ENCODE measurements around the gene HOMER2.
"Not testable (repeated sequence)": the region's sequence is repeated elsewhere in the genome, so short reads cannot be mapped to it uniquely, and the experiment has no call there.

The HOMER2 gene

DNA sequence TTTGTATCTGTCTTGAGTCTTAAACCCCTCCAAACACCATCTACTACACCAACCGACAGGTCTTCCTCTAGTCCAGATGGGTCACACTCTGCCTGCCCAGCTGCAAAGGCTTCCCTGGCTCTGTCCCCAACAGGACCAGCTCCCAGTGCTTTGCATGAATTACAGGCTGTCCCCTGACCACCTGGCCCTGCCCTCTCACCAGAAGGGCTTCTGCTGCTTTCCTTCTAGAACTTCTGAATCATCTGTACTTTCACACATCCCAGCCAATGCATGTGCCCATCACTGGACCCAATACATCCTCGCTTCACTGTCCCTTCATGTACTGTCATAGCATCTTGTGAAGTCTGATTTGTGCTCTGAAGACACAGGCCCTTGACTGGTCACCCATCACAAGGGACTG lies 53.6 kb downstream of the HOMER2 start:
- no peak for DNase-seq (ENCODE audit: low read depth in 2 of 3, low spot score in 1 of 3)

DNA sequence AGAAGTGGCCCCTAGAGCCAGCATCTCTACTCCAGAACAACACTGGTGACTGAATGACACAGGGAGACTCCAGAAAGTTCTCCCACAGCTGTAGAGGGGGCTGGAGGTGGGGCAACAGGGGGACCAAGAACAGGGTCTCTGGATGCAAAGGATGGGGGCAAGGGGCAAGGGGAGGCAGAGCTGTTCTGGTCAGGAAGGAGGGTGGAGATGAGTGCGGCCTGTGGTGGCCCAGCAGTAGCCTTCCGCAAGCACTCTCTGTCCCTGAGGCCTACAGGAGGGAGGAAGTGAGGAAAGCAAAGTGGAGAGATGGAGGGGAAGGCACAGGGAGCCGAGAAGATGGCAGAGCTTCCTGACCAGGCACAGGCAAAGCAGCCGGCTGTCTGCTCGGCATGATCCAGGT lies 56.5 kb downstream of the HOMER2 start:
- no peak for DNase-seq (ENCODE audit: low read depth in 2 of 3, low spot score in 1 of 3)

GRCh38 chr15:82894971-82895520 lies 57.5 kb downstream of the HOMER2 start:
- no peak for DNase-seq (ENCODE audit: low read depth in 2 of 3, low spot score in 1 of 3)

DNA sequence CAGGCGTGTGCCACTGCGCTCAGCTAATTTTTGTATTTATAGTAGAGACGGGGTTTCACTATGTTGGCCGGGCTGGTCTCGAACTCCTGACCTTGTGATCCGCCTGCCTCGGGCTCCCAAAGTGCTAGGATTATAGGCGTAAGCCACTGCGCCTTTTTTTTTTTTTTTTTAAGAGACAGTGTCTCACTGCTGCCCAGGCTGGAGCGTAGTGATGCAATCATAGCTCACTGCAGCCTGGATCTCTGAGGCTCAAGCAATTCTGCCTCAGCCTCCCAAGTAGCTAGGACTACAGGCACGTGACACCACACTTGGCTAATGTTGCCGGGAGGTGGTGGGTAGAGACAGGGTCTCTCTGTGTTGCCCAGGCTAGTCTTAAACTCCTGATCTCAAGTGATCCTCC lies 59.0 kb downstream of the HOMER2 start:
- DNase-seq (ENCODE audit: low read depth in 2 of 3, low spot score in 1 of 3), result not testable (repeated sequence)

DNA sequence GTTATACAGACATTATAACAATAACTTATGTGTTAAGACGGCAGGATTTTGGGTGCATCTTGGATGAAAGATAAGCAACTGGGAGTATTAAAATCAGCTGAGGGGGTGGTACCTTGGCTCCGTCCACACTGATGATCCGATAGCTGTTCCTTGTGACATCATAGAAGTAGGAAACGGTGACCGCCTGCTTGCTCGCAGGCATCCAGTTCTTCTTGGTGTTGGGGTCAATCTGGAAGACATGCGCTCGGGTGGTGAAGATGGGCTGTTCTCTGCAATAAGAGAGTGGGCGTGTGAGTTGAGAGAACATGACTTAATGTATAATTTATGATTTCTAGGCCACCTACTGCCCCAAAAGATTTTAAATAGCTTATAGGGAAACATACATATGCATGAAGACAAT lies 59.9 kb downstream of the HOMER2 start:
- no peak for DNase-seq (ENCODE audit: low read depth in 2 of 3, low spot score in 1 of 3)

DNA sequence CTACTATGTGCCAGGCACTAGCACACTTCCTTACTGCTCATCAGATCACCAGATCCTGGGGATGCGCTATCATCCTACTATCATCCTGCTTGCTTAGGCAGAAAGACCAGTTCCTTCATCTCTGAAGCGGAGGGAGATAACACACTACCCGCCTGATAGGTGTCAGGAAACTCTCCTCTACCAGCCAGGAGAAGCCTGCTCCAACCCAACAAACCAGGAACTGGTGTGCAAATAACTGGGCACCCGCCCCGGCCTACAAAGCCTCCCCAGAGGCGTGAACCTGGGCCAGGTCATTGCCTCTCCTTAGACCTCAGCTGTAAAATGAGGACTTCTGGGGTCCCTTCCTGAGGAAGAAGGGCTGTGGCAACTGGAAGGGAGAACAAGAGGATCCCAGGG lies 61.5 kb downstream of the HOMER2 start:
- DNase-seq (ENCODE audit: low read depth in 2 of 3, low spot score in 1 of 3), result no peak

- no peak for DNase-seq (ENCODE audit: low read depth in 2 of 3, low spot score in 1 of 3)
Measured at GRCh38 chr15:82890338-82890994, 62.1 kb downstream of the HOMER2 start.

GRCh38 chr15:82882273-82882928 lies 70.1 kb downstream of the HOMER2 start:
- no peak for DNase-seq (ENCODE audit: low read depth in 2 of 3, low spot score in 1 of 3)

DNA sequence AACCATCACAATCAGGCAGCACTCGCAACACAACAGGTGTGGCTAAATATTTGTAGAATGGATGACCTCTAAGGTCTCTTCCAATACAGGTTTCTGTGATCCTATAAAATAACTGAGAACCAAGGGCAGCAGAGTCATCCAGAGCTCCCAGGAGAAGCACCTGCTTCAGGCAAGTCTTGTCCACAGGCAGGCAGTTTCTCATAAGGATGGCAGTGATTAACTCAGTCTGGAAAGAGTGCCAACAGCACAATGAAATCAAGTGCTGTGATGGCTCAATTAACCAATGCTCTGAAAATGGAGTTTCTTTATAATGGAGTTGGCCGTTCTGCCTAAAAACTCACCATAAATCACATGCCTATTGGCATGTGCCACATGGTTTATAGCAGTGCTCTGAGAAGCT lies 70.8 kb downstream of the HOMER2 start:
- DNase-seq (ENCODE audit: low read depth in 2 of 3, low spot score in 1 of 3), result no peak

GRCh38 chr15:82880704-82881103 lies 71.8 kb downstream of the HOMER2 start:
- no peak for DNase-seq (ENCODE audit: low read depth in 2 of 3, low spot score in 1 of 3)

GRCh38 chr15:82878325-82878724 lies 74.2 kb downstream of the HOMER2 start:
- DNase-seq (ENCODE audit: low read depth in 2 of 3, low spot score in 1 of 3), result no peak

- no peak for DNase-seq (ENCODE audit: low read depth in 2 of 3, low spot score in 1 of 3)
Measured at GRCh38 chr15:82877825-82878224, 74.7 kb downstream of the HOMER2 start.

DNA sequence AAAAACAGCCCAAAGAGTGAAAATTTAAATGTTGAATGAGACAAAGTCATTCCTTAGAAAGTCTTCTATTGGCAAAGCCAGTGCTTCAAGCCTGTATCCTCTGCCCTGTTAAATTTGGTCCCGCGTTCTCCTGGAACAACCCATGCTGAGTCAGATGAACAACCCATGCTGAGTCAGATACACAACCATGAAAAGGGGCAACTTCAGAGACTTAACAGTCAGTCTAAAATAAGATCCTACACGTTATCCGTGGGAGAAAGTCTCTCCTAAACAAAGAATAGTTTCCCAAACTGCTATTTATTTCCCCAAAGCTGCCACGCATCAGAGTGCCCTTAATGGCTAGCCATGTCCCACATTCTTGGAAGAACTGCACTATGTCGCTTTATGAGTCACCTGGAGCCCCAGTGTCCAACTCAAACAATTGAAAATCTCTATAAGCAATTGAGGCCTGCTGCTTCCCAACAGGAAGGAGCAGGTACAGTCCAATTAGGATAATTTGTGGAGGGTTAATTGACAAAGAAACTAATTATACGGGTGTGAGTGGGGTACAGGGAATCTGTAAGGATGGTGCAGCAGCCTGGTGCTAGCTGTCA lies 77.0 kb downstream of the HOMER2 start:
- no peak for DNase-seq (ENCODE audit: low read depth in 2 of 3, low spot score in 1 of 3)

DNA sequence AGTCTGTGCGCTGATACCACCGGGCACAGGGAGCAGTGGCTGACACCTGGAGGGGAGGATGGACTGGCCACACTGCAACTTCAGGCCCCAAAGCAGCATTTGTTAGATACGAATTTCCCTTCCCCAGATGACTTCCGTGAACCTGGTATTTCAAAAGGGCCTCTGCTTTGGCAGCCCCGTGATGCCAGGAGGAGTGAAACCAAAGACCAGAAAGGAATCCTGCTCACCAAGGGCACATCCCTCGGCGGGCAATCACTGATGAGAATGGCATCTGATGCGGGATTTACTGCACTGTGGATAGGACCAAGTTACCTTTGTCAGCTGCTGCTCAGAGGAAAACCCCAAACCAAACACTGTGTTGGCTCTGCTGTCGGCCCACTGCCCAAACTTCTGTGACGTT lies 77.6 kb downstream of the HOMER2 start:
- DNase-seq (ENCODE audit: low read depth in 2 of 3, low spot score in 1 of 3), result no peak

- DNase-seq (ENCODE audit: low read depth in 2 of 3, low spot score in 1 of 3), result no peak
Measured at GRCh38 chr15:82874267-82874666, 78.3 kb downstream of the HOMER2 start.

- no peak for DNase-seq (ENCODE audit: low read depth in 2 of 3, low spot score in 1 of 3)
Measured at GRCh38 chr15:82873000-82873680, 79.4 kb downstream of the HOMER2 start.

DNA sequence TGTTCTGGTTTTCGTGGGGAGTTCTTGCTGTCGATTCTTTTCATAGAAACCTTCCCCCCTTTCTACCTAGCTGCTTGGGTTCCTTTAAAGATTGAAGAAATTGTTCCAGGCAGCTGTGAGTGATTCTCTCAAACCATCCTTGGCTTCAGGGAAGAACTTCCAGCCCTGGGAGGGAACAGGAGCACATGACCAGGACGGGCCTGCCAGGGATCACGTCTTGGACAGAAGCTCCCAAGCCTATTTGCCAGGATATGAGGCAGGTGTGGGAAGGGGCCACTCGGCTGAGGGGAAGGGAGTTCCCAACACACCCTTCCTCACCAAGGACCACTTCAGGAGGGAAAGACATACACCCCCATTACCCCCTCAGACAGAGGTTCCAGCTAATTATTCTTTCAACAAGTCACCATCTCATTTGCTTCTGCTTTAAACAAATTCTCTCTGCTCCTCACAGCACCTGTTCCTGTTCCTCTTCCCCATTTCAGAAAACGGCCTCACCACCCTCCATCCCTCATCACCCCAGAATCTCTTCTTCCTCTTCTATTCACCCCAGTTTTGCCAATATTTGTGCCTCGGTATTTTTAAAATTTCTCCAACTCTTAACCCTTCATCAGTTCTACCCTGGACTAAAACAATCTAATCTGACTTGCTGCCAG lies 80.6 kb downstream of the HOMER2 start:
- no peak for DNase-seq (ENCODE audit: low read depth in 2 of 3, low spot score in 1 of 3)

DNA sequence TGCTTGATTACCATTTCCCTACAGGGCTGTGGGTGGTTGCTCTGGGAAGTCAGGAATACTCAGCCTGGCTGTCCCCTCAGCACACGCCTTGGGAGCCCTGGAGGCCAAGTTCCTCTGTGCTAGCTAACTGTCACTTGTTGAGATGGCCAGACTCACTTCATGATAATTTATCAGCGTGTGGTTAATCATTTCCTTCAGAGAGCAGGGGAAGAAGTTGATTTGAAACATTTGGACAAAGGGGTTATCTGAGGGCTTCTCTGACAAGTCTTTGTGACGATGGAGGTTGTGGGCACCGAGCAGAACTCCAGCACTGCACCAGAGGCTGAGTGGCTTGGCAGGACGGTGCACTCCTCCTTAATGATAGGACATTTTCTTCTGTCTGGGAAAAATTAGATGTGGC lies 81.2 kb downstream of the HOMER2 start:
- no peak for DNase-seq (ENCODE audit: low read depth in 2 of 3, low spot score in 1 of 3)

DNA sequence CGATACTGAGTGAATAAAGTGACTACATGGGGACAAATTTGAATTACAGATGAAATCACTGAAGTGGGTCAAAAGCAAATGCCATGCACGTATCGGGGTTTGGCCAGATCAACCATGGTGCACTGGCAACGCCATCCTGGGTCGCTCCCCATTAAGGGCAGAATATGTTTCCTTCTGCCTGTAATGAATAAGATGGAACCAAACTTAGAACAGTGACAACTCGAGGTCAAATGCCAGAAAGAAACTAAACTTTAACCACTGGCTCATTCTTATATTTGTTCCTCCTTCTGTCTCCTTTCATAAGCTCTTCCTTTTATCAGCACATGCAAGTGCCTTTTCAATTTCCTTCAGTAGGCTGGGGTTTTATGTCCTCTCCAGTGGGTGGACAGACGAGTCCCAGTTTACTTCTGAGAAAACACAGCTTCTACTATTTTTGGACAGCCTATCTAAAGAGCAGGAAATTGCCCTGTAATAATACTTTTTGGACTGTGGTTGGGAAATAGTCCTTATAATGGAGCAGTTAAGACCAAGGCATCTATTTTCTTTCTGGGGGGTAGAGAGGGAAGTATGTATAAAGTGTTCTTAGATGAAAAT lies 81.7 kb downstream of the HOMER2 start:
- DNase-seq (ENCODE audit: low read depth in 2 of 3, low spot score in 1 of 3), result no peak

DNA sequence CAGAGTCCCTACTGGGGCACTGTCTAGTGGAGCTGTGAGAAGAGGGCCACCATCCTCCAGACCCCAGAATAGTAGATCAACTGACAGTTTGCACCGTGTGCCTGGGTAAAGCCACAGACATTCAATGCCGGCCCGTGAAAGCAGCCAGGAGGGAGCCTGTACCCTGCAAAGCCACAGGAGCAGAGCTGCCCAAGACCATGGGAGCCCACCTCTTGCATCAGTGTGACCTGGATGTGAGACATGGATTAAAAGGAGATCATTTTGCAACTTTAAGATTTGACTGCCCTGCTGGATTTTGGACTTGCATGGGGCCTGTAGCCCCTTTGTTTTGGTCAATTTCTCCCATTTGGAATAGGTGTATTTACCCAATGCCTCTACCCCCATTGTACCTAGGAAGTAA lies 86.5 kb downstream of the HOMER2 start:
- DNase-seq (ENCODE audit: low read depth in 2 of 3, low spot score in 1 of 3), result not testable (repeated sequence)

DNA sequence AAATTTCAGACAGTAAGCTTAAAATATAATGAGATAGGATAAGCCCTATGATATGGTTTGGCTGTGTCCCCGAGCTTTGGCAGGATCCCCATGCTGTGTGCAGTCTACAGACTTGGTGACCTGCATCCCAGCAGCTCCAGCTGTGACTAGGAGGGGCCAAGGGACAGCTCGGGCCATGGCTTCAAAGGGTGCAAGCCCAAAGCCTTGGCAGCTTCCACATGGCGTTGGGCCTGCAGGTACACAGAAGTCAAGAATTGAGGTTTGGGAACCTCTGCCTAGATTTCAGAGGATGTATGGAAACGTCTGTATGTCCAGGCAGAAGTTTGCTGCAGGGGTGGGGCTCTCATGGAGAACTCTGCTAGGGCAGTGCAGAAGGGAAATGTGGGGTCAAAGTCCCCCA lies 86.9 kb downstream of the HOMER2 start:
- not testable (repeated sequence) for DNase-seq (ENCODE audit: low read depth in 2 of 3, low spot score in 1 of 3)
